DMS 273 (cell line): ENCODE data around the gene MTHFD1L.
"Not testable (repeated sequence)": the region's sequence is repeated elsewhere in the genome, so short reads cannot be mapped to it uniquely, and the experiment has no call there.

ENCODE experiments used
- DNase-seq: peaks from one replicate; lab custom pipeline; 2025; ENCODE audit not compliant: unreplicated experiment; lab: John Stamatoyannopoulos, UW

The MTHFD1L gene

GRCh38 chr6:151012321-151013294 is 147.1 kb downstream of the MTHFD1L start:
- no peak for DNase-seq

GRCh38 chr6:151014404-151015100 is 149.1 kb downstream of the MTHFD1L start:
- peak; percentile 75 for DNase-seq

- no peak for DNase-seq
Observed at GRCh38 chr6:151015101-151015700, 149.7 kb downstream of the MTHFD1L start.

GRCh38 chr6:151016107-151016506 is 150.6 kb downstream of the MTHFD1L start:
- DNase-seq, result no peak

DNA sequence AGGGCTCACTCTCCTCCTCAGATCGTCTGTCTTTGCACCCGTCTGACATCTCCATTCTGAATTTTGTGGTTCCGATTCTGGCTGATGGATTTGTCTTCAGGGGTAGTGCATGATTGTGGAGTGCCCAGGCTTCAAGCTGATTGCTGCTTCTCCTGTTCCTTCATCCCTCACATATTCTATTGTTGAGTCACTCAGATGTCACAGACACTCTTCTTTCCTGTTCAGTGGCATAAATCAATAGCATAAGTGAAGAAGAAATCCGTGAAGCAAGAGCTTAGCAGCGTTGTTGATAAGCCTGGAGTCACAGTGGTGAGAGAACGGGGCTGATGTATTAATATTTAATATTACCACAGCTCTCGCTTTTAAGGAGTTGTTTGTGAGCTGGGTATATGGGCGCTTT is 152.5 kb downstream of the MTHFD1L start:
- no peak for DNase-seq

DNA sequence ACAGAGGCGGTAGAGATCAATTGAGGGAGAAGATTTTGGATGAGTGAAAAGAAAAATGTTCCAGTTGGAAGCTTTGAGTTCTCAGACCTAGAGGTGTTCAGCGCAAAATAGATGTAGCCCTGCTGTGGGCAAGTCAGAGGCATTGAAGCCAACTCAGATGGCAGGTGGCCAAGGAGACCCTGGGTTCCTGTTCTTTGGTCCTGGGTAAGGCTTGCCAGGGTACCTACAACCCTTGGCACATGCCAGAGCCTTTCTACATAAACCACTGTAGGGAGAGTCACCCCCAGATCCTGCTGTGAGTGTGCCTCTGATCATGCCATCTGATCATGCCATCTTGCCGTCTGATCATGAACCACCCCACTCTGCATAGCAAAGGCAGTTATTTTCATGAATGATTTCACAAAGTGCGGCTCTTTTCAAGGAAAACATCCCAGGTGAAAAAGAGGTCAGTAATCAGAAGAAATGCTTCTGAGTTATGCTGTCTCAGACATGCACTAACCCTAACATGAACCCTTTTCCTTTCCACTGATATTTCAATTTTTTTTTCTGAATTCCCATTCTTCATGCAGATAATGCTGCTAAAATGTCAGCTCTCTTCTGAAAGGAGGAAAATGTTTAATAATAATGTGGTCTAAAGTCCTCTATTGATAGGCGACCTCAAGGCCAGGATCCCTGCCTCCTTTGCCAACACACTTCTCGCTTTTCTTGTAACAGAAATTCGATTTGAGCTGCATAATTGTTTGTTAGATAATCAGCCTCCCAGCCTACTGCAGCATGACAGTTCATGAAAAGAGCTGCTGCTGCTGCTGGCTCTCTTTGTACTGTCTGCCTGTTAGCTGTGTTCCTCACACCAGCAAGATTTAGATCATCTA is 153.6 kb downstream of the MTHFD1L start:
- no peak for DNase-seq

- no peak for DNase-seq
Observed at GRCh38 chr6:151021896-151022295, 156.4 kb downstream of the MTHFD1L start.

DNA sequence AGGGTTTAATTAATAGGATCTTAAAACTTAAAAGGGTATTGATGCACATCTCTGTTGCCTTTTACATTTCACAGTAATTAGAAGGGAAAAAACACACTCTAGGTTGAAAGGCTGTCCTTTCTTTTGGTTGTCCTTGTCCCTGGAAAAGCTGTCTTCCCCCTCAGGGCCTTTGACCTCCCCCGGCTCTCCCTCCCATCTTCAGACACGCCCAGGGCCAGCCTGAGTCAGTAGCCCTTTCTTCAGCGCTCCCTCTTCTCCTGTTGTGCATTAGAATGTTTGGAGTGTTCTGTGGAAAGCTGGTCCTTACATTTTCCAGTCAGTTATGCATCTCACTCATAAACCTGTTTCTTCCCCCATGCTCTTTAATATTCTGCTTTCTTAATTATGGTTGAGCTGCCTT is 157.0 kb downstream of the MTHFD1L start:
- DNase-seq, result no peak

DNA sequence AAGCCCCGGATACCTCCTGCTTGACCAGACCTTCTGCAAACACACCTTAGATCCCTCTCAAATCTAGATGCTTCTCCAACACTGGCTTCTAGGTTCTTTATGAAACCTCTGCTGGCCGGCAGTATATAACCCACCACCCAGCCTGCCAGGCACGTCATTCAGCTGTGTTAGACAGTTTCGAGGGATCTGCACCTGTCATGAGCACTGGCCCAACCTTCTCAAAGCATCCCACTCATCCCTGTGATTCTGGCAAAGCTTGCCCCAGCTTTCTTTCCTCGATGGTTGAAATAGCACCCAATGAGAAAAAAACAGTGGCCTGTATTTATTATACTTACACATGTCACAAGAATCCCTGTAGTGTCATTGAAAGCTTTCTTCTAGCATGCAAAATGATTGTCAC is 157.8 kb downstream of the MTHFD1L start:
- DNase-seq, result no peak

GRCh38 chr6:151024597-151024996 is 159.1 kb downstream of the MTHFD1L start:
- DNase-seq, result no peak

- no peak for DNase-seq
Observed at GRCh38 chr6:151025076-151025475, 159.6 kb downstream of the MTHFD1L start.

DNA sequence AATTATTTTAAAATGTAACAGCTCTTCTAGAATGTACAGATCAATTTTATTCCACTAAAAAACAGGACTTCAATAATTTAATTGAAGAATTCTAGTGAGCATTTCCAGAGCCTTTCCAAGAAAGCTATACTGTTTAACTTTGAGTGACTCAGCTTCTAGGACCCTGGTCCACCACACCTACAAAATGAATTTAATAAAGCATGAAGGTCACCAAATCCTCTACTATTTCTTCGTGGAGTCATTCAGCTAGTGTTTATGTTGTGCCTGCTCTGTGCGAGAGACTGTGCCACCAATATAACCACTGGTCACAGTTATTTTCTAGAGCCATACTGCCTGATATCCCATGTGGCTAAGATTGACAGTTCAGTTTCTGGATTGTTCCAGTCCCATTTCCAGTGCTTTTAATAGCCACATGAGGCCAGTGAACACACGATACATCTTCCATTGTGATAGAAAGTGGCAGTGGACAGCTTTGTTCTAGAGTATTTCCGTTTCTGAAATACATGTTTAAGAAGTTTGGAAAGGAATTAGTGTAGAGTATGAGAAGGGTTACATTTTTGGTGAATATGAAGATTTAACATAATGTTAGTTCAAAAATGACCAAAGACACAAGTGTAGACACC is 160.7 kb downstream of the MTHFD1L start:
- DNase-seq, result no peak

DNA sequence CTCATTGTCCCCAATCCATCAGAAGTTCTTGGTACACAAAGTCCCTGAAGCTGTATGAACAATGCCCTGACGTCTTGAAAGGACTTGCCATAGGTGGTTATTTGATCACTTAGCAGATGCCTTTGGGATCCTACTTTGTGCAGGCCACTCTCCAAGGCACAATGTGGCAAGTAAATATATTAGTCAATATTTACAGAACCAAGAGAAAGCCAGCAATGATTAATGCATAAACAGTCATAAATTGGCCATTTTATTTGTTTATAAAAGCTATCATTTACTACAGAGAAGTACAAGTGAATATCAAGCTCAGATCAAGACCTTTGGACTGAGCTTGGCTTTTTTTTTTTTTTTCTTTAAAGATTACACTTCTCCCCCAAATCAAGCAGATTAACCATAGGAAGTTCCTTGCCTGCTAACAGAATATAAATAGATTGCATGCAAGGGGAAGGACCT is 161.8 kb downstream of the MTHFD1L start:
- DNase-seq, result no peak

- no peak for DNase-seq
Observed at GRCh38 chr6:151027936-151028838, 162.7 kb downstream of the MTHFD1L start.

DNA sequence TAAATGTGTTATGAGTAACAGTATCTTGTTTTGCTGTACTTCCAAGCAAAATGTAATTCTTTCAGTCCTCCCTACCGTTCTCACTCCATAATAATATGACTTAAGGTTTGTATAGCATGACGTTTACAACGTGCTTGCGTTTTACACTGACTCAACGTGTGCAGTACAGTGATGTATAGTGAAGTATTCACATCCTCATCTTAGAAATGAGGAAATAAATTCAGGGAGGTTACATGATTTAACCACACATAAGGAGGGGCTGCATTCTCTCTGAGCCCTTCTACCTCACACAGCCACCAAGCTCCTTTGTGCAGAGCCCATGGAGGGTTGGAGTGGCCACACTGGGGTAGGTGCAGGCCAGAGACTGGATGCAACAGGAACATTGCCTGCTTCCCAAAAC is 164.5 kb downstream of the MTHFD1L start:
- DNase-seq, result no peak

DNA sequence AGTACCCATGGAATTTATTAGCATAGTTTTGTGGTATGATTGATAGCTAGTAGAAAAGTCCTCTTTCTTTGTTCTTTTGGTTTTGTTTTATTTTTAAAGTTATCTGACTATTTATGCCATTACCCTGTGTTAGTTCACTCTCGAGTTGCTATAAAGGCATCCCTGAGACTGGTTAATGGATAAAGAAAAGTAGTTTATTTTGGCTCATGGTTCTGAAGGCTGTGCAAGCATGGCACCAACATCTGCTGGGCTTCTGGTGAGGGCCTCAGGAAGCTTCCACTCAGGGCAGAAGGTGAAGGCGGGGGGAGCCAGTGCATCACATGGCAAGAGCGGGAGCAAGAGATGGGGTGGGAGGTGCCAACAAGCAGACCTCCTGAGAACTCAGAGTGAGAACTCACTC is 166.5 kb downstream of the MTHFD1L start:
- no peak for DNase-seq

DNA sequence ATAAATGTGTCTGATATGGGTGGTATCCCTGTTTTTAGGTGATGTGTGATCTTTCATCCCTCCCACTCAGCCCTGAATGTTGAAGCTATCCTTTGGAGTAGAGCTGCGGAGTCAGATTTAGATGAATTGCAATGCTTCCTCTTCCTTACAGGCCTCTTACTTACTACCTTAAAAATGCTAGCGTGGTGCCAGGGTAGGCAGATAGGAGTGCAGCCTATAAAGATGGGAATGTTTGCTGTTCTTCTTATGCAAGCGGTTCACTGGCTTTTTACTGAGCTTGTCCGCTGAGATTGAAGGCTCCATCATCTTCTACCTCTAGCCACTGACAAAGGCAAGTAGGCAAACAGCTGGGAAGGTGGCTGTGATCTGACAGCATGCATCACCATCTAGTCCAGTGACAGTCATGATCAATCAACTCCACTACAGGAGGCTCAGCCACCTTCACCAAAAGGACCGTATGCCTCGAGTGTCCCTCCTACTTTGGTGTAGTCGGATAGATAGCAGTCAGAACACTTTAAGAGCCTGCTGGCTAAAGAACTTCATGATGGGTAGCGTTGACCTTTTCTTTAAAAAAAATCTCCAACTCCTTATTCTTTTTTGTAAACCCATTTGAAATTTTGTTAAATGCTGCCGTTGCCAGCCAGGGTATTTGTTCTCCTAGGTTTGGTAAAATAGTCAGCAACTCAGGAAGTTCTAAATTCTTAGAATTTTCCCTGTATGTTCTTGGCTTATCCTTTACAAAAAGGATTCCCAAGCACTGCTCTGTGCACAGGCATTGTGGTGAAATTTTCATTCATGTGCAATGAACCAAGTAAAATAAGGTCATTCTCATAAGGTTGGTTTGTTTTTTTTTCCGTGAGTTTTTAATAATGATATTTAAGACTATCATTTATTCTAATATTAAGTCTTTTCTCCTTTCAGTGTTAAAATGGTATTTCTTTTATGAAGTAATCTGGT is 169.6 kb downstream of the MTHFD1L start:
- DNase-seq, result no peak

DNA sequence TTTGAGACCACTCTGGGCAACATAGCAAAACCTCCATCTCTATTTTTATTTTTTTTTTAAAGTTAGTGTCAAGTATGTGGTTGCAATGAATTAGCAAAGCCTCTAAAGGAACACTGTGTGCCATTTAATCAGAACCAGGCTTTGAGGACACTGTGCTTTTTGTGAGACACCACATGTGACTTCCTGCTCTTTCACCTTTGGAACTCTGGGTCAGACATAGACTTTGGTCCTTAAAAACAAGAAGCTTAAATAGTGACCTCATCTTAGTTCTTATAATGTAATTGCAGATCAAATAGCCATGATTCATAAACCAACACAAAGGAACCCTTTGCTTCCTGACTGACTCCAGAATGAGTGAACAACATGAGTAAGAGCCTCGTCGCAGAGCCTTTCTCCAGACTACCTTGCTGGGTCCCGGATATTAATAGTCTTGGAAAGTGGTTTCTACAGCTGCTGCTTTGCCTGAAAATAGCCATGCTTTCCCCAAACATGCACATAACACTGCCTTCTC is 170.8 kb downstream of the MTHFD1L start:
- DNase-seq, result not testable (repeated sequence)
